GM19025 (cell line): ENCODE results near the gene NHERF1.

Source experiments
- ATAC-seq: cut with Tn5 transposase; IDR thresholded peaks from one replicate; pipeline ENCODE4 v1.9.1; 2021; ENCODE audit warnings: mild to moderate bottlenecking, low read depth, moderate library complexity; ENCODE audit not compliant: unreplicated experiment

The NHERF1 gene

GRCh38 chr17:74780443-74781238, 32.2 kb downstream of the NHERF1 start:
- ATAC-seq, result no peak

GRCh38 chr17:74782571-74782970, 34.1 kb downstream of the NHERF1 start:
- no peak for ATAC-seq

- no peak for ATAC-seq
Measured at GRCh38 chr17:74784125-74784810, 35.8 kb downstream of the NHERF1 start.

- no peak for ATAC-seq
Measured at GRCh38 chr17:74785096-74785980, 36.9 kb downstream of the NHERF1 start.

GRCh38 chr17:74785981-74786360, 37.5 kb downstream of the NHERF1 start:
- ATAC-seq, result no peak

GRCh38 chr17:74786431-74787055, 38.1 kb downstream of the NHERF1 start:
- ATAC-seq, result no peak

- ATAC-seq, result no peak
Measured at GRCh38 chr17:74790161-74791058, 42.0 kb downstream of the NHERF1 start.

GRCh38 chr17:74792586-74793105, 44.2 kb downstream of the NHERF1 start:
- ATAC-seq, result no peak

- ATAC-seq, result no peak
Measured at GRCh38 chr17:74795327-74796020, 47.0 kb downstream of the NHERF1 start.

- ATAC-seq, result no peak
Measured at GRCh38 chr17:74796211-74796610, 47.8 kb downstream of the NHERF1 start.

GRCh38 chr17:74796866-74797265, 48.4 kb downstream of the NHERF1 start:
- ATAC-seq, result no peak

- ATAC-seq, result no peak
Measured at GRCh38 chr17:74797824-74798223, 49.4 kb downstream of the NHERF1 start.

GRCh38 chr17:74798239-74798707, 49.8 kb downstream of the NHERF1 start:
- ATAC-seq, result no peak

GRCh38 chr17:74799097-74799496, 50.7 kb downstream of the NHERF1 start:
- ATAC-seq, result no peak

- no peak for ATAC-seq
Measured at GRCh38 chr17:74800531-74800930, 52.1 kb downstream of the NHERF1 start.

- ATAC-seq, result no peak
Measured at GRCh38 chr17:74801896-74802295, 53.5 kb downstream of the NHERF1 start.

GRCh38 chr17:74803388-74803930, 55.0 kb downstream of the NHERF1 start:
- ATAC-seq, result no peak

- ATAC-seq, result no peak
Measured at GRCh38 chr17:74803971-74804370, 55.5 kb downstream of the NHERF1 start.
